ENCODE data around the gene FGD2.

Gene FGD2

GRCh38 chr6:37050854-37051137, 45.3 kb downstream of the FGD2 start:
- Histone ChIP-seq H3K79me2 (ENCODE audit: insufficient read depth, low read length) (no peaks in the 10 kb centered on the region), H3K36me3 (ENCODE audit: low read length) (no peaks in the 10 kb centered on the region), H3K27ac (ENCODE audit: low read depth, low read length) (peak overlapping the region; percentile 84), H3K4me3 (ENCODE audit: insufficient read depth, low read length, poor library complexity, severe bottlenecking) (no peak overlapping the region), H3K9me2 (replicated peaks; ENCODE audit: insufficient read depth, low read length) (no peaks in the 10 kb centered on the region), H3F3A (ENCODE audit: insufficient read depth) (peaks cover 19% of the 10 kb centered on the region), H2AFZ (ENCODE audit: low read depth, low read length, severe bottlenecking) (no peak overlapping the region), H3K27me3 (ENCODE audit: low read length) (no peaks in the 10 kb centered on the region), H3K9ac (ENCODE audit: low read length) (peak overlapping the region; percentile 20; the same call in 1 of the 2 replicates), H4K20me1 (ENCODE audit: low read depth, low read length) (no peaks in the 10 kb centered on the region), H3K9me3 (ENCODE audit: insufficient read depth, low read length) (no peaks in the 10 kb centered on the region), H3K4me2 (ENCODE audit: low read depth, low read length, poor library complexity, severe bottlenecking) (peak overlapping the region; percentile 48)
- TF ChIP-seq CTCF (IDR thresholded peaks at IDR 0.05; ENCODE audit: insufficient read depth, low read length, poor library complexity, severe bottlenecking) = no peak
- no peak for TF ChIP-seq EZH2phosphoT487 (conservative IDR thresholded peaks at IDR 0.05; ENCODE audit: low read length)

- peak overlapping the region; percentile 84 for H3K27ac ChIP-seq (ENCODE audit: low read depth, low read length)
- no peak for TF ChIP-seq EZH2phosphoT487 (conservative IDR thresholded peaks at IDR 0.05; ENCODE audit: low read length)
- peak; percentile 96 for TF ChIP-seq CTCF (IDR thresholded peaks at IDR 0.05; ENCODE audit: insufficient read depth, low read length, poor library complexity, severe bottlenecking)
- no peak overlapping the region for H2AFZ ChIP-seq (ENCODE audit: low read depth, low read length, severe bottlenecking)
- H4K20me1 ChIP-seq (ENCODE audit: low read depth, low read length) = no peaks in the 10 kb centered on the region
- H3K4me2 ChIP-seq (ENCODE audit: low read depth, low read length, poor library complexity, severe bottlenecking) = peak overlapping the region; percentile 48
- no peaks in the 10 kb centered on the region for H3K79me2 ChIP-seq (ENCODE audit: insufficient read depth, low read length)
- H3K9me3 ChIP-seq (ENCODE audit: insufficient read depth, low read length) = no peaks in the 10 kb centered on the region
- H3F3A ChIP-seq (ENCODE audit: insufficient read depth) = peaks cover 18% of the 10 kb centered on the region
- no peak overlapping the region for H3K4me3 ChIP-seq (ENCODE audit: insufficient read depth, low read length, poor library complexity, severe bottlenecking)
- no peaks in the 10 kb centered on the region for H3K27me3 ChIP-seq (ENCODE audit: low read length)
- H3K9me2 ChIP-seq (replicated peaks; ENCODE audit: insufficient read depth, low read length) = no peaks in the 10 kb centered on the region
- no peaks in the 10 kb centered on the region for H3K36me3 ChIP-seq (ENCODE audit: low read length)
- H3K9ac ChIP-seq (ENCODE audit: low read length) = peak overlapping the region; percentile 20; the same call in 1 of the 2 replicates
Measured at GRCh38 chr6:37051138-37052026, 45.9 kb downstream of the FGD2 start.

GRCh38 chr6:37052027-37052628, 46.7 kb downstream of the FGD2 start:
- peak overlapping the region; percentile 18; the same call in 1 of the 2 replicates for H3K9ac ChIP-seq (ENCODE audit: low read length)
- no peaks in the 10 kb centered on the region for H3K9me3 ChIP-seq (ENCODE audit: insufficient read depth, low read length)
- H3K4me3 ChIP-seq (ENCODE audit: insufficient read depth, low read length, poor library complexity, severe bottlenecking) = no peak overlapping the region
- TF ChIP-seq CTCF (IDR thresholded peaks at IDR 0.05; ENCODE audit: insufficient read depth, low read length, poor library complexity, severe bottlenecking) = no peak
- no peak for TF ChIP-seq EZH2phosphoT487 (conservative IDR thresholded peaks at IDR 0.05; ENCODE audit: low read length)
- H3K4me2 ChIP-seq (ENCODE audit: low read depth, low read length, poor library complexity, severe bottlenecking) = peak overlapping the region; percentile 22
- peaks cover 18% of the 10 kb centered on the region for H3F3A ChIP-seq (ENCODE audit: insufficient read depth)
- H3K27ac ChIP-seq (ENCODE audit: low read depth, low read length) = no peak overlapping the region
- no peak overlapping the region for H2AFZ ChIP-seq (ENCODE audit: low read depth, low read length, severe bottlenecking)
- no peaks in the 10 kb centered on the region for H4K20me1 ChIP-seq (ENCODE audit: low read depth, low read length)
- H3K27me3 ChIP-seq (ENCODE audit: low read length) = no peaks in the 10 kb centered on the region
- no peaks in the 10 kb centered on the region for H3K79me2 ChIP-seq (ENCODE audit: insufficient read depth, low read length)
- H3K36me3 ChIP-seq (ENCODE audit: low read length) = no peaks in the 10 kb centered on the region
- no peaks in the 10 kb centered on the region for H3K9me2 ChIP-seq (replicated peaks; ENCODE audit: insufficient read depth, low read length)
